HG03378 (cell line): Measurements from ENCODE around the gene APP.
"Not testable (repeated sequence)": the region's sequence is repeated elsewhere in the genome, so short reads cannot be mapped to it uniquely, and the experiment has no call there.

ENCODE experiments used
- ATAC-seq: cut with Tn5 transposase; IDR thresholded peaks from one replicate; pipeline ENCODE4 v1.9.1; 2021; ENCODE audit warnings: mild to moderate bottlenecking, moderate library complexity; ENCODE audit not compliant: unreplicated experiment

The APP gene

GRCh38 chr21:26105819-26106218 is 64.8 kb downstream of the APP start:
- no peak for ATAC-seq

GRCh38 chr21:26100573-26100972 is 70.0 kb downstream of the APP start:
- ATAC-seq, result no peak

- no peak for ATAC-seq
These were observed 70.9 kb downstream of the APP start for GRCh38 chr21:26099610-26100219.

- no peak for ATAC-seq
These were observed 71.7 kb downstream of the APP start for GRCh38 chr21:26098772-26099397.

- no peak for ATAC-seq
These were observed 73.1 kb downstream of the APP start for GRCh38 chr21:26097475-26097874.

- no peak for ATAC-seq
These were observed 73.8 kb downstream of the APP start for GRCh38 chr21:26096494-26097371.

- no peak for ATAC-seq
These were observed 75.4 kb downstream of the APP start for GRCh38 chr21:26095131-26095530.

- no peak for ATAC-seq
These were observed 77.4 kb downstream of the APP start for GRCh38 chr21:26093122-26093521.

- ATAC-seq, result no peak
These were observed 79.0 kb downstream of the APP start for GRCh38 chr21:26091480-26092018.

- ATAC-seq, result no peak
These were observed 80.8 kb downstream of the APP start for GRCh38 chr21:26089730-26090129.

GRCh38 chr21:26087223-26087918 is 83.2 kb downstream of the APP start:
- ATAC-seq, result no peak

- ATAC-seq, result no peak
These were observed 84.7 kb downstream of the APP start for GRCh38 chr21:26085882-26086281.

- no peak for ATAC-seq
These were observed 85.4 kb downstream of the APP start for GRCh38 chr21:26085127-26085526.

GRCh38 chr21:26082549-26082948 is 88.0 kb downstream of the APP start:
- no peak for ATAC-seq

- not testable (repeated sequence) for ATAC-seq
These were observed 89.3 kb downstream of the APP start for GRCh38 chr21:26081175-26081760.

- ATAC-seq, result no peak
These were observed 90.4 kb downstream of the APP start for GRCh38 chr21:26080211-26080610.

GRCh38 chr21:26079366-26079765 is 91.2 kb downstream of the APP start:
- no peak for ATAC-seq

- ATAC-seq, result no peak
These were observed 93.0 kb downstream of the APP start for GRCh38 chr21:26077521-26077920.

GRCh38 chr21:26072666-26073615 is 97.6 kb downstream of the APP start:
- ATAC-seq, result no peak
